ENCODE measurements around the gene SRPK3. TPM values are rescaled to one million over a fixed set of nuclear protein-coding genes. Genes with fewer than 3 reads are reported as not detected.

SRPK3 gene
- polyA plus RNA-seq, 2 of the 4 experiments (the other 2 are of a cell fraction) = 0.03 TPM; not detected in 1

Other genes with a start within 250 kb of the SRPK3 start
- 25.6 and 29.9 TPM in 2 replicates for gene CCNQ, start 181.9 kb upstream of the SRPK3 start, polyA plus RNA-seq (2011; rRNA removed)
- 32.0 to 36.0 TPM (median 32.6 TPM) in 3 replicates for gene CCNQ, start 181.9 kb upstream of the SRPK3 start, polyA plus RNA-seq (2017; fragmentation: RNase III; extraction: RNeasy Plus Mini Kit Qiagen cat#74134 plus additional on column Dnase treatment)
- 0.65 and 0.75 TPM in 2 replicates for gene DUSP9, start 133.8 kb upstream of the SRPK3 start, polyA plus RNA-seq (2011; rRNA removed)
- 1.3 to 1.6 TPM (median 1.3 TPM) in 3 replicates for gene DUSP9, start 133.8 kb upstream of the SRPK3 start, polyA plus RNA-seq (2017; fragmentation: RNase III; extraction: RNeasy Plus Mini Kit Qiagen cat#74134 plus additional on column Dnase treatment)
- gene PNCK, start 107.2 kb upstream of the SRPK3 start, polyA plus RNA-seq (2011; rRNA removed) = 0.17 TPM in 2 replicates
- gene PNCK, start 107.2 kb upstream of the SRPK3 start, polyA plus RNA-seq (2017; fragmentation: RNase III; extraction: RNeasy Plus Mini Kit Qiagen cat#74134 plus additional on column Dnase treatment) = 0.13 to 0.30 TPM (median 0.25 TPM) in 3 replicates
- 2.0 and 3.4 TPM in 2 replicates for gene SLC6A8, start 93.1 kb upstream of the SRPK3 start, polyA plus RNA-seq (2011; rRNA removed)
- 5.7 to 6.9 TPM (median 6.1 TPM) in 3 replicates for gene SLC6A8, start 93.1 kb upstream of the SRPK3 start, polyA plus RNA-seq (2017; fragmentation: RNase III; extraction: RNeasy Plus Mini Kit Qiagen cat#74134 plus additional on column Dnase treatment)
- 217 and 257 TPM in 2 replicates for gene BCAP31, start 56.7 kb upstream of the SRPK3 start, polyA plus RNA-seq (2011; rRNA removed)
- gene BCAP31, start 56.7 kb upstream of the SRPK3 start, polyA plus RNA-seq (2017; fragmentation: RNase III; extraction: RNeasy Plus Mini Kit Qiagen cat#74134 plus additional on column Dnase treatment) = 335 to 351 TPM (median 349 TPM) in 3 replicates
- 1.7 and 1.8 TPM in 2 replicates for gene ABCD1, start 56.2 kb upstream of the SRPK3 start, polyA plus RNA-seq (2011; rRNA removed)
- gene ABCD1, start 56.2 kb upstream of the SRPK3 start, polyA plus RNA-seq (2017; fragmentation: RNase III; extraction: RNeasy Plus Mini Kit Qiagen cat#74134 plus additional on column Dnase treatment) = 3.3 to 5.1 TPM (median 3.8 TPM) in 3 replicates
- gene PLXNB3, start 16.8 kb upstream of the SRPK3 start, polyA plus RNA-seq (2011; rRNA removed) = 1.1 and 1.2 TPM in 2 replicates
- gene PLXNB3, start 16.8 kb upstream of the SRPK3 start, polyA plus RNA-seq (2017; fragmentation: RNase III; extraction: RNeasy Plus Mini Kit Qiagen cat#74134 plus additional on column Dnase treatment) = 2.5 to 3.9 TPM (median 3.1 TPM) in 3 replicates
- 45.6 and 50.7 TPM in 2 replicates for gene IDH3G, start 13.3 kb downstream of the SRPK3 start, polyA plus RNA-seq (2011; rRNA removed)
- gene IDH3G, start 13.3 kb downstream of the SRPK3 start, polyA plus RNA-seq (2017; fragmentation: RNase III; extraction: RNeasy Plus Mini Kit Qiagen cat#74134 plus additional on column Dnase treatment) = 58.5 to 60.3 TPM (median 59.9 TPM) in 3 replicates
- gene SSR4, start 13.6 kb downstream of the SRPK3 start, polyA plus RNA-seq (2011; rRNA removed) = 212 and 293 TPM in 2 replicates
- 347 to 354 TPM (median 352 TPM) in 3 replicates for gene SSR4, start 13.6 kb downstream of the SRPK3 start, polyA plus RNA-seq (2017; fragmentation: RNase III; extraction: RNeasy Plus Mini Kit Qiagen cat#74134 plus additional on column Dnase treatment)
- 1.2 and 1.3 TPM in 2 replicates for gene PDZD4, start 49.5 kb downstream of the SRPK3 start, polyA plus RNA-seq (2011; rRNA removed)
- gene PDZD4, start 49.5 kb downstream of the SRPK3 start, polyA plus RNA-seq (2017; fragmentation: RNase III; extraction: RNeasy Plus Mini Kit Qiagen cat#74134 plus additional on column Dnase treatment) = 2.3 to 3.0 TPM (median 2.4 TPM) in 3 replicates
- gene L1CAM, start 105.1 kb downstream of the SRPK3 start, polyA plus RNA-seq (2011; rRNA removed) = 1.9 and 3.1 TPM in 2 replicates
- gene L1CAM, start 105.1 kb downstream of the SRPK3 start, polyA plus RNA-seq (2017; fragmentation: RNase III; extraction: RNeasy Plus Mini Kit Qiagen cat#74134 plus additional on column Dnase treatment) = 12.8 to 14.2 TPM (median 13.3 TPM) in 3 replicates
- gene AVPR2, start 123.6 kb downstream of the SRPK3 start, polyA plus RNA-seq (2011; rRNA removed) = not detected in 2 replicates
- gene AVPR2, start 123.6 kb downstream of the SRPK3 start, polyA plus RNA-seq (2017; fragmentation: RNase III; extraction: RNeasy Plus Mini Kit Qiagen cat#74134 plus additional on column Dnase treatment) = 0.05 TPM in 1 of 3 replicates, not detected in the others
- gene ARHGAP4, start 145.2 kb downstream of the SRPK3 start, polyA plus RNA-seq (2011; rRNA removed) = 0.78 and 0.95 TPM in 2 replicates
- gene ARHGAP4, start 145.2 kb downstream of the SRPK3 start, polyA plus RNA-seq (2017; fragmentation: RNase III; extraction: RNeasy Plus Mini Kit Qiagen cat#74134 plus additional on column Dnase treatment) = 0.98 to 2.3 TPM (median 1.1 TPM) in 3 replicates
- gene NAA10, start 154.0 kb downstream of the SRPK3 start, polyA plus RNA-seq (2011; rRNA removed) = 63.5 and 88.8 TPM in 2 replicates
- 230 to 251 TPM (median 237 TPM) in 3 replicates for gene NAA10, start 154.0 kb downstream of the SRPK3 start, polyA plus RNA-seq (2017; fragmentation: RNase III; extraction: RNeasy Plus Mini Kit Qiagen cat#74134 plus additional on column Dnase treatment)
- not detected in 2 replicates for gene RENBP, start 163.6 kb downstream of the SRPK3 start, polyA plus RNA-seq (2011; rRNA removed)
- gene RENBP, start 163.6 kb downstream of the SRPK3 start, polyA plus RNA-seq (2017; fragmentation: RNase III; extraction: RNeasy Plus Mini Kit Qiagen cat#74134 plus additional on column Dnase treatment) = not detected in 3 replicates
- gene HCFC1, start 190.8 kb downstream of the SRPK3 start, polyA plus RNA-seq (2011; rRNA removed) = 4.4 and 11.9 TPM in 2 replicates
- gene HCFC1, start 190.8 kb downstream of the SRPK3 start, polyA plus RNA-seq (2017; fragmentation: RNase III; extraction: RNeasy Plus Mini Kit Qiagen cat#74134 plus additional on column Dnase treatment) = 31.0 to 33.3 TPM (median 32.9 TPM) in 3 replicates
- 10.6 and 13.2 TPM in 2 replicates for gene TMEM187, start 191.7 kb downstream of the SRPK3 start, polyA plus RNA-seq (2011; rRNA removed)
- gene TMEM187, start 191.7 kb downstream of the SRPK3 start, polyA plus RNA-seq (2017; fragmentation: RNase III; extraction: RNeasy Plus Mini Kit Qiagen cat#74134 plus additional on column Dnase treatment) = 7.0 to 8.8 TPM (median 7.8 TPM) in 3 replicates
- 73.1 and 73.6 TPM in 2 replicates for gene IRAK1, start 238.9 kb downstream of the SRPK3 start, polyA plus RNA-seq (2011; rRNA removed)
- gene IRAK1, start 238.9 kb downstream of the SRPK3 start, polyA plus RNA-seq (2017; fragmentation: RNase III; extraction: RNeasy Plus Mini Kit Qiagen cat#74134 plus additional on column Dnase treatment) = 177 to 191 TPM (median 179 TPM) in 3 replicates